ENCODE results near the gene RFX3. TPM values are rescaled to one million over a fixed set of nuclear protein-coding genes. Genes with fewer than 3 reads are reported as not detected.

Gene RFX3
- total RNA-seq, 1 experiment from 2014 or later: 1.4 TPM

DNA sequence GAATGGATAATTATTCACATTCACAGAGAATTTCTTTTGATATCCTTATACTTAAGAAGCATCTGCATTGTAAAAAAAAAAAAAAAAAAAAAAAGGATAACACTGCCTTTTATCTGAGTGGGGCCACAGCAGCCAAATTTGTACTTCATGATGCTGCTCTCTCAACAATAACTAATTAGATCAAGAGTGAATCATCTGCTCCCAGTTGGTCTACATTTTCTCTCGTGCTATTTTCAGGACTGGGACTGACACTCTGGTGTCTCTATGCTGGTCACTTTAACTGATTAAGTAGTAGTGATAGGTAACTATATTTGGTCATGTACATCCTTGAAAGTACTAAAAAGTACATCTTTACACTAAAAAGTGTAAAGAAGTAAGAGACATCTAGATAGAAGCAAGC, 90.1 kb downstream of the RFX3 start:
- DNase-seq (ENCODE audit: low read depth): no peak

DNA sequence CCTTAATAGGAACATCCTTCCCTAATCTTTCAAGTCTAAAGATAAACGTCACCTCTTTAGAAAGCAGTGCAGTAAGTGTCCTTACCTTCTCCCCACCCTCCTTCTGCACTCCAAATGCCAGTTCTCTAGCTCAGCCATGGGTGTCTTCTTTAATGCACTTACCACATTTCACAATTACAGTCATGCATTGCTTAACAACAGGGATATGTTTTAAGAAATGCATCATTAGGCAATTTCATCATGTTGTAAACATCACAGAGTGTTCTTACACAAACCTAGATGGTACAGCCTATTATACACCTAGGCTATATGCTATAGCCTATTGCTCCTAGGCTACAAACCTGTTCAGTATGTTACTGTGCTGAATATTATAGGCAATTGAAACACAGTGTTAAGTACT, 91.2 kb downstream of the RFX3 start:
- DNase-seq (ENCODE audit: low read depth): no peak

DNA sequence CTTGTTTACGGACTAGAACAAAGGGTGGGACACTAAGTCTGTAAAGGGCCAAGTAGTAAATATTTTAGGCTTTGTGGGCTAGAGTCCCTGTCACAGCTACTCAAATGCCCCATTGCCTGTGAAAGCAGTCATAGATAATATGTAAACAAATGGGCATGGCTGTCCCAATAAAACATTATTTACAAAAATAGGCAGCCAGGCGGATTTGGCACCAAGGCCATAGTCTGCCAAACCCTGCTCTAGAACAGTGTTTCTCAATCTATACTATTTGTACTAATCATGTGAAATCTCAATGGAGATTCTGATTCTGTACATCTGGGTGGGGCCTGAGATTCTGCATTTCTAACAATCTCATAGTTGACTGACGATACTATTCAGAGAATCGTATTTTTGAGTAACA, 92.0 kb downstream of the RFX3 start:
- no peak for DNase-seq (ENCODE audit: low read depth)

DNA sequence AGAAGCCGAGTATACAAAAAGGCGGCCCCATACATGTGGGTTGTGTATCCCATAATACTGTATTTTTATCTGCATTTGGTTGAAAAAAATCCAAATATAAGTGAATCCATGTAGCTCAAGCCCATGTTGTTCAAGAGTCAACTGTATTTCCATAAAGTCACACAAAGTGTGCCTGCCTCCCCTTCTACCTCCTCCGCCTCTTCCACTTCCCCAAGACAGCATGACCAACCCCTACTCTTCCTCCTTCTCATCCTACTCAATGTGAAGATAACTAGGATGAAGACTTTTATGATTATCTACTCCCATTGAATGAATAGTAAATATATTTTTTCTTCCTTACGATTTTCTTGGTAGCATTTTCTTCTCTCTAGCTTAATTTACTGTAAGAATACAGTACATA, 92.7 kb downstream of the RFX3 start:
- DNase-seq (ENCODE audit: low read depth): no peak

DNA sequence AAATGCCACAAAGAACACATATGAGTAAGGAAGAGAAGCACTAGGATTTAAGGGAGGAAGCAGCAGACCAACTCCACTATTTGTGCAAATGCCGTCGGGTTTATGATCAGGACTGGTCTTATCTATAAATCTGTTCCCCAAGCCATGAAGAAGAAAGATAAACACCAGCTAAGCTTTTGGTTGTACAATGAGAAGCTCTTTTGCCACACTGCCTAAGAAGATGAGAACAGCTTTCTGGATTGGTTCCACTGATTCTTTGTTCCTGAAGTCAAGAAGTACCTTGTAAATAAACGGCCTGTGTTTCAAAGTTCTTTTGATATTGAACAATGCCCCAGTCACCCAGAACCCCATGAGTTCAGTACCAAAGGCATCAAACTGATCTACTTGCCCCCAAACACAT, 93.9 kb downstream of the RFX3 start:
- no peak for DNase-seq (ENCODE audit: low read depth)

DNA sequence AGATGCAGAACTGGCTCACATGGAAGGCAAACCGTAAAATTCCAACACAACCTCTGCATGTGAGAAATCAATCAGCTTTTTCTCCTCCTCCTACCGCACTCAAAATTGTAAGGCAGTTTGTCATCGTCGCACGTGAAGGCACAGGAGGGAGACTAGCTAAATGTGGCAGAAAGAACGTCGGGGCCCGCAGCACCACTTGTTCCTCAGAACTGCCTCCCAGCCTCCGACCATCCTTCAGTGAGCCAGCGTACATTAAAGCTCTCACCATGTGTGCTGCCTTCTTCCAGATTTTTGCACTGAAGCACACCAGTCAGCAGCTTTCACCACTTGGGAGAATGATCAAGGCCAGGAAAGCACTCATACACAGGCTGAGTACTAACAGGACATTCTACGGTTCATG, 105.9 kb downstream of the RFX3 start:
- DNase-seq (ENCODE audit: low read depth): no peak

DNA sequence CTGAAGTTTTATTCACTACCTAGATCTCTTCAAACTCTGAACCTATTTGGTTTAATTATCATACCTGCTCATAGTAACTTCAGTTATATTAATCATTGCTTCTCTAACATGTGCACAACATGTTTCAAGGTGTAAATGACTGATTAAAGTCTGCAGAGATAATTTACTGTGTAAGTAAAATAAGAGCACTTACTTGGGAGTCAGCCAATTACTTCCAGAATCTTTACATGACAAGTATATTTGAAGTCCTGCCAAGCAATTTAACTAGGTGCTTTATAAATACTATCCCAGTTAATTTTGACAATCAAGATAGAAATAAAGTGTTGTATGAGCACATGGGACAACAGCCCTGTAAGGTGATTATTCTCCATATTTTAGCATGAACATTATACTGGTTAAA, 109.9 kb downstream of the RFX3 start:
- DNase-seq (ENCODE audit: low read depth): no peak

DNA sequence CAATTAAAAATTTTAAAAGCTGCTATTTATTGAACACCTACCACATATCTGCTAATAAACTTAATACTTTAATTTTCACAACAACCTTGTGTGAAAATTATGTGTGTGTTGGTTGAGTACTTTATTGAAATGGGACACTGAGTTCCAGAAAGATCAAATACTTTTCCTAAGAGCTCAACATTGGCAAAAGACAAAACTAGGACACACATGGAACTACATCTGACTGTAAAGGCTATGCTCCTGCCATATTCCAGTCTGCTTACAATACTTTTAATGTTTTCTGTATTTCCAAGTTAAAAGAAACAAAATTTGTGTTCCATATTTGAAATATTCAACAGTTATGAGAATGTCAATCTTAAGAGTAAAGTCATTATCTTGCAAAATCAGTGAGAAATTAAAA, 111.8 kb downstream of the RFX3 start:
- no peak for DNase-seq (ENCODE audit: low read depth)

DNA sequence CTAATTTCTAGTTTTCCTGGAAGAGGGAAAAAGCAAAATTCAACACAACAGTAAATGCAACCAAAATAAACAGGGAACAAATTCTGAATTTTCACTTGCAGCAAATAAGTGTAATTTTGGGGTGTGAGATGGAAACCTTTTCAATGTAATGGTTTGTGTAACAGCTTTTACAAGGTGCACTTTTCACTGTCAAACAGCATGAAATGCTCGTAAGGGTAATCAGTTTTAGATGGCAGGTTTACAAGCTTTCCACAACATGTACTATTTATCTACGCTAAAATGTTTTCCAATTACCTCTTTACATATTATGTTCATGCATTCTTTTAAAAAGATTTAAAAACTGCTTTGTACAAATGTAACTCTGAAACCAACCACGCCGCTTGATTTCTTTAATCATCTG, 115.3 kb downstream of the RFX3 start:
- DNase-seq (ENCODE audit: low read depth): no peak

DNA sequence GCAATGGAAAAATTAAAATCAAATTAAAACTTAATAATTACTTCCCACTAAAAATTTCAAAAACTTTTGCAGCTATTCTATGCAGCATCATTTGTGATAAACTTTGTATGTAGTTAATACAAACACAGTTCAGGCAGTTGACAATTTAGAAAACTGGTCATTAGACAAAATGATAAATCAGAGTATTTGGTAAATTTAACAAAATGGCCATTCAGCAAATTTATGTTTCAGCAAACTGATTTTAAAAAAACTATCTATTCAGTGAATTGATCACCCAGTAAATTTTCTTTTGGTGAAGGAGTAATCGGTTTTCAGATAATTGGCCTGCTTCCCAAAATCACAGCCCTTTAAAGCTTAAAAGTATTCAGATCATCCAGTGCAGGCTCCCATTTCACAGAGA, 116.3 kb downstream of the RFX3 start:
- DNase-seq (ENCODE audit: low read depth): no peak

DNA sequence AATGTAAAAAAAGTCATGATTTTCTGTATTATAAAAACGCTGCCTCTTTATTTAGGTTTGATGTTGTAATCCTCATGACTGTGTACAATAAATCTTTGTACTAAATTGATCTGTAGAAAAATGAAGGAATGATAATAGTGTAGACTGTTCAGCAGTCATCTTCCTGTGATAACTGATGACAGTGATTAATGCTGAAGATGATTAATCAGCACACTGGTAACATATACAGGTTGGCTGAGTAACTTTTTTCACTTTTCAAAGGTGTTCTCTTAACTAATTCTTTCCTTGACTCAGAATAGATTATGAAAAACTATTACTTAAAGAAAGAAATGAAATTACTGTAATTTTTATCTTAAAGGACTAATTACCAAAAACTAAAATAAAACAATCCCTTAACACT, 122.5 kb downstream of the RFX3 start:
- DNase-seq (ENCODE audit: low read depth): no peak

DNA sequence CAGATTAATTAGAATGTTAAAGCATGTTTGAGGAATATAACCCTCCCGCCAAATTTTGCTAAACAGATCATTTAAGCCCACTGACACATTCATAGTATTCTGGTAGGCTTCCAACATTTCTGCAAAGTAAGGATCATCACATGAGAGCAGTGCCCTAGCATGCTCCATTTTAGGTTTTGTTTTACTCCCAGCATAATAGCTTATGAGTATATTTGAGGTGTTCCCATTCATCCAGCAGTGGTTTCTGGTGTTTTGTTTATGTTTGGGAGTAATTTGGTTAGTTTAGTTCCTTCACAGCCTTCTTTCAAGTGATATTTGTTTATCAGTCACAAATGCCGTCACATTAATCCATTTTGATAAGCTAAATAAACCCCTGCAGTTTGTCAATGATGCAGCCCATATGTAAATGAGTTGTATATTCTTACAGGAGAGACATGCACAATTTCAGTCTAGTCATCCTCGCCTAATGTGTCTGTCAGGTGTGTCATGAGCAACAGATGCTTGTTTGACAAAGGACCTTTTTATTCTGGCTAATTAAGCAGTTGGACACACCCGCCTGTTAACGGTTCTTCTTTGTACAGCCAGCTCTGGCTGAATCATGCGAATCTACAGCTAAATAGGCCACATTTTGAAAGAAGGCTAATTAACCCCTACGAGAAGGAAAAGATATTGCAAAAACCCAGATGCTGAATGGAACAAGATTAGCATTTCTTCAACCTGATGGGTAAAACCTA, 124.4 kb downstream of the RFX3 start:
- no peak for DNase-seq (ENCODE audit: low read depth)

DNA sequence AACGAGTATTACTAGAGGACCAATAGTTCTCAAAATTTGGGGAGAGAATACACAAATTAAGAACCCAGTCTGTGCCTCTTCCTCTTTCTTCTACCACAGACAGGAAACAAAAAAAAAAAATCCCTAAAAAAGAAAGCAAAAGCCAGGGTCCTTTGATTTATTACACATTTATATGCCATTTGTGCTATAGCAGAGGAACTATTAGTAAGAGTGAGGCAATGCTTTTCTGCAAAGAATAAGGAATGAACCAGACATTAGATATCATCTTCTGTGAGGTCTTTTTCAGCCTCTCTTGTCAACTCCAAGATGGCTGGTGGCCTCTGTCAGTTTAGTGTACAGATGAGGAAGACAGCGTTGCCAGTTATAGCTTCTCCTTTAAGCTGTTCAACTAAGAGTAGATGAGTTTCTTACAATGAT, 127.6 kb downstream of the RFX3 start:
- no peak for DNase-seq (ENCODE audit: low read depth)

DNA sequence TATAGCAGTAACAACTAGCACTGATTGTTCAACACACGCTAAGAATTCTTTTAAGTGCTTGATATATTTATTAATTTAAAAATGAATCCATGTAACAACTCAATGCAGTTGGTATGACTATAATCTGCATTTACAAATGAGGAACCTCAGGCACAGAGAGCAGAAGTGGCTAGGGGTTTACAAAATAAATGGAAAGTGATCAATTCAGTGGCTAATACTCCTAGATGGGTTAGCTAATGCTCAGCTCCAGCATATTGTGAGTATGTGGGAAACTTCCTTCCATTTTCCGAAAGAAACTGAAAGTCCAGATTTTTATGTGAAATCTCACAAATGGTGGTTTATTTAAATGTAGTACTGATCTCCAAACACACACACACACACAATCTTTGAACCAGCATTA, 128.0 kb downstream of the RFX3 start:
- no peak for DNase-seq (ENCODE audit: low read depth)

DNA sequence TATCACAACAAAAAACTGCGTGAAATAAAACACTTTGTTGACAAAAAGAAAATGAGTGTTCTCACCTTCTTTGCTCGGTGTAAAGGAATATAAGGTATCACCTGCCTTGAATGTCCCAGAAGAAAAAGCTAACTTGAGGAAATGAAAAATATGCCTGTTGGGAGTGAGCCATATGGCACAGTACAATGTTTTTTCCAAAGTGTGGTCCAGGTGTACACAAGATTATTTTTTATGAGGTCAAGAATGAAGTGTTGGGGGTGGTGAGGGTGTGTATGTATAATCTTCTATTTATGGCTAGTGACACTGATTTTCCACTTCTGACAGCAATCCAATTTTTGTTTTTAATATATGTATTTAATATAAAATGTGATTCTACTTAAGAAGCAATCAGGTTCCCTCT, 134.4 kb downstream of the RFX3 start:
- DNase-seq (ENCODE audit: low read depth): no peak

DNA sequence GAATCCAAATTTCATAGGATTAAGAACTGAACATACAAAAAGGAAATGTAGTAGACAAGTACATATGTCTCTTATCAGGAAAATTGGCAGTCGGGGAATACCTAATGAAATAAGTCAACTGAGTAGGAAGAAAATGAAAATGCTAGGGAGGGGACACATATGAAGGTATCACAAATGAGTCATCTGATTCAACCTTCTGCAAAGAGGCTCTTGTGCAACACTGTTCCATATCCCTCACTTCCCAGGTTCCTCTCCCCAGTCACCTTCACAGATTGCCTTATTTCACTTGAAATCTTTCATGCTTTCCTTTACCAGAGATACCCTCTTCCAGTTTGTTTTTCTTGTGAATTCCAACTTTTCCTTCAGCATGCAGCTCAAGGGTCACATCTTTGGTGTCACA, 139.0 kb downstream of the RFX3 start:
- DNase-seq (ENCODE audit: low read depth): peak; percentile 21

DNA sequence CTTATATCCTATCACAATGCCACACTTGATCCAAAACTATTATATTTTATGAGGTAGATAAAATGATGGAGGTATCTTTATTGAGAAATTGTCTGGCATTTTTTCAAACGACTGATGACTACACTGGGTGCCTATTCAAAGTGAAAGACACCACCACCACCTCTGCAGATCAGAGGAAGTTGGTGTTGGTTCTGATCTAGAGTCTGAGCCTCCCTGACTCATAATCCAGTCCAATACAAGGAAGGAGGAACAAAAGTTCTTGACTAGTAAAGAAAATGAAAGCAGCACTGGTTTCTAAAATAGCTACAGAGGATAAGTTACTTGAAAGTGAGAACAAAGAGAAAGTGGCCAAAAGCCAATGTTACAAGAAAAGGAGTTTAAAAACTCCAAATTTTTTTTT, 139.9 kb downstream of the RFX3 start:
- no peak for DNase-seq (ENCODE audit: low read depth)

DNA sequence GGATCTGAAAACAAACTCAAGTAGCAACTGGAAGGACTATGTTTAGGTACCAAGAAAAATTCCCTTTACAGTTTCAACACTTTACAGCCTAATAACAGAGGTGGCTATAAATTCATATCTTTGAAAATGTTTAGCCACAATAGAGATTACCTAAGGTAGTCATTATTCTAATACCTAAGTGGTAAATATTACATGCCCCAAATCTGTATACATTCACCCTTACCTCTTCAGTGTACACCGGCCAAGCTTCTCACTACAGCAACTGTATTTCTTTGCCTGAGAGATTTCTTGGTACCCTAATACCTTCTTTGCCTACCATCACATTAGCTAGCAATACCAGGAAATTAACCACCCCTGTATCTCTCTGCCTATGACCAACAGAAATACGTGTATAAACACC, 154.0 kb downstream of the RFX3 start:
- DNase-seq (ENCODE audit: low read depth): no peak

DNA sequence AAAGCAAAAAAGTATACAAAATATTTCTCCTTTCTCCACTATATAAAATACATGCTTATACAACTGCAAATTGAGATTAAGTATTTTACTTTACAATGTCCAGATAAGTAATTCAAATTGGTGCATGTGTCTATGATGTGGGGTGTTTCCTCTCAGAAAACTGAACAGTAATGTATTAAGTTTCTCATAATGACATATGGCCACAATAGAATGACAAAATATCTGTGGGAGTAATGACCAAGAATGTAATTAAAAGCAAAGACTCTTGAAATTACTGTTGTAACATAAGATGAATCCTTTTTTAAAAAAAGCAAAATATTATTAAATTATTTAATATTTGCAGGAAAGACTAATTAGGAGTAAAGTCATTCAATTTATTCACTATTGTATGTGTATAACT, 155.1 kb downstream of the RFX3 start:
- no peak for DNase-seq (ENCODE audit: low read depth)

DNA sequence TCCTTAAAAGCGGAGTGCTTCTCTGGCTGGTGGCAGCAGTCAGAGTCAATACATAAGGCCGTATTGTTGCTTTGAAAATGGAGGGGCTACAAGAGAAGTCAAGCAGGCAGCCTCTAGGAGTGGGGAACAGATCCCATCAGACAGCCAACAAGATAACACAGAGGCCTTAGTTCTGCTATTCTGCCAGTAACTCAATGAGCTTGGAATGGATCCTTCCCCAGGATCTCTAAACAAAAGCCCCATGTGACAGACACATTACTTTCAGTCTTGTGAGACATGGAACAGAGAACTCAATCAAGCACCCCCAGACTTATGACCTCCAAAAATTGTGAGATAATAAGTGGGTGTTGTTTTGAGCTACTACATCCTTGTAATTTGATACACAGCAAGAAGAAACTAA, 158.6 kb downstream of the RFX3 start:
- DNase-seq (ENCODE audit: low read depth): no peak

DNA sequence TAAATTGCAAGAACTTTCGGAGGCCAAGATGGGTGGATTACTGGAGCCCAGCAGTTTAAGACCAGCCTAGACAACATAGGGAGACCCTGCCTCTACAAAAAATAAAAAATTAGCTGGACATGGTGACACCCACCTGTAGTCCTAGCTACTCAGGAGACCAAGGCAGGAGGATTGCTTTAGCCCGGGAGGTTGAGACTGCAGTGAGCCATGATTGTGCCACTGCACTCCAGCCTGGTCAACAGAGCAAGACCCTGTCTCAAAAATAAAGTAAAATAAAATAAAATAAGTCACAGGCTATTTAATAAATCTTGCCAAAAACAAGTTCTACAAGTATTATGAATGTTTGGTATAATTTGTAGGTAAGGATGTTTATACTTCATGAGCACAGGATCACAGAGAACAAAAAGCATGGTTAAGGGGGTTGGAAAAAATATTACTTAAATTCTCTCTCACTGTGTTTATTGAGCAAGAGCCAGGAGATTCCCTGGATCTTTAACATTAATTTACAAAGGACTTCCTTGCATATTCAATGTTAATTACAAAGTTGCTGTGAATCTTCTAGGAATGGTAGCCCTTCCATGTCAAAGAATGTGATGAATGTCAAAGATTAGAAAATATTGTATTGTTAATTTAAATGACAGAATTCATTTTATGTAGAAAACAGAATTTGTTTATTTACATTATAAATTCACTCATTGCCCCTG, 164.0 kb downstream of the RFX3 start:
- no peak for DNase-seq (ENCODE audit: low read depth)

DNA sequence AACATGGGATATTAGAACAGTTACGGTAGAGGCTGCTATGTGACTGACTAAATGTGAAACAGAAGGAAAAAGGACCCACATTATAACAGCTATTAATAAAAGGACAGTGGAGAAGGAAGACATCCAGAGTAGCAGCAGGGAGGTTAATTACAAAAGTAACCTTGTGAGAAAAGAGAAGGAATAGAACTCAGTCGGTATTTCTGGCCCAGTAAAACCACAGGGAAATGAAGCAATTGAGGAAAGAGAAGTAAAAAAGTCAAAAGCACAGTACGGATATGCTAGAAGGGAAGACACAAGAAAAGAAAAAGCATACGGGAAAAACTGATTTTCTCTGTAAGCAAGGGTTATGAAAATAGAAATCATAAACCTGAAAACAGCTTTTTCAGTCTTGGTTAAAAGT, 164.7 kb downstream of the RFX3 start:
- no peak for DNase-seq (ENCODE audit: low read depth)

DNA sequence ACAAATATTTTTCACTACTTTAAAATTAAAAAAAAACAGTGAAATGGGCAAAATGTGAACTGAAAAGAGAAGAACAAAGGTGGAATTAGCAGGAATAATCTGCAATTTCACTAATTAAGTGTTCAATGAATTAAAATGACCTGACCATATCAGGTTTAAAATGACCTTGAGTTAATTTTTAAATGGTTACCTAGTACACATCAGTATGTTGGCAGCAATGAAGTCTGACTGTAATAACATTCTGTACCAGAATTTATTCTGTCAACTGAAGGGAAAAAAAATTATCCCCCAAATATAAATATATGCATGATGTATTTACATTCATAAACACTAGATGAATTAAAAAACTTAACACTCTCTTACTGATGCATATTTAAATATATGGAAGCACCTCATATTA, 165.6 kb downstream of the RFX3 start:
- no peak for DNase-seq (ENCODE audit: low read depth)
